ENCODE measurements around the gene DLL3.

DNA sequence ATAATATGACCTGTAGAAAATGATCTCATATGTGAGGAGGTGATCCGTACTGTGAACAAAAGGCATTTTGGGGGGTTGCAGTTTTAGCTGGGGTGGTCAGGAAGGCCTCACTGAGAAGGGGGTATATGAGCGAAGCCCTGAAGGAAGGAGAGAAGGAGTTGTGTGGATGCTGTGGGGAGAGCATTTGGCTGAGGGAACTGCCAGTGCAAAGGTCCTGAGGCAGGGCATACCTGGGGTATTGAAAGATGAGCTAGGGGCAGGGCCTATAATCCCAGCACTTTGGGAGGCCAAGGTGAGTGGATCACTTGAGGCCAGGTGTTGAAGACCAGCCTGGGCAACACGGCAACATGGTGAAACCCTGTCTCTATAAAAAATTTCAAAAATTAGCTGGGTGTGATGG, 18.7 kb downstream of the DLL3 start:
- TF ChIP-seq CTCF (conservative IDR thresholded peaks at IDR 0.05 in 1 of 2, IDR thresholded peaks at IDR 0.05 in 1 of 2; ENCODE audit: extremely low read depth in 1 of 2, insufficient read depth in 1 of 2, low read depth in 1 of 2, low read length in 2 of 2) (no peak), EZH2 (IDR thresholded peaks at IDR 0.05; ENCODE audit: borderline replicate concordance, low read length) (no peak)

Measured in mammary epithelial cell (primary cell).